Right kidney (tissue), 1 donor: Measurements from ENCODE around the gene HLX.

Experiments used
- DNase-seq: peaks from one replicate; pipeline ENCODE4 v3.0.0-alpha.2; 2016

The HLX gene

GRCh38 chr1:220924331-220924970 is 45.2 kb downstream of the HLX start:
- DNase-seq: no peak

GRCh38 chr1:220925707-220926106 is 46.5 kb downstream of the HLX start:
- no peak for DNase-seq

- DNase-seq: no peak
Measured at GRCh38 chr1:220926146-220926545, 46.9 kb downstream of the HLX start.

GRCh38 chr1:220927442-220927841 is 48.2 kb downstream of the HLX start:
- no peak for DNase-seq

GRCh38 chr1:220928320-220928719 is 49.1 kb downstream of the HLX start:
- no peak for DNase-seq

GRCh38 chr1:220928725-220929300 is 49.6 kb downstream of the HLX start:
- no peak for DNase-seq

- DNase-seq: no peak
Measured at GRCh38 chr1:220929304-220929703, 50.1 kb downstream of the HLX start.
